ENCODE measurements around the gene LITAF.

LITAF gene

DNA sequence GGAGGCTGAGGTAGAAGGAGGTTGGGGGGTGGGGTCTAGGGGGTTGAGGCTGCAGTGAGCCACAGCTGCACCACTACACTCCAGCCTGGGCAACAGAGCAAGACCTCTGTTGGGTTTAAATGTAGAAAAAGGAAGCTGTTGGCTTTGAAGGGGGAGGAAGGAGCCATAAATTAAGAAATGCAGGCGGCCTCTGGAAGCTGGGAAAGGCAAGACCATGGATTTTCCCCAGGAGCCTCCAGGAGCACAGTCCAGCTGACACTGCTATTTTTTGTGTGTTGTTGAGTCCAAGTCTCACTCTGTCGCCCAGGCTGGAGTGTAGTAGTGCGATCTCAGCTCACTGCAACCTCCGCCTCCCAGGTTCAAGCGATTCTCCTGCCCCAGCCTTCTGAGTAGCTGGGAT lies 15.9 kb downstream of the LITAF start:
- Histone ChIP-seq H4K20me1 (ENCODE audit: insufficient read depth, low read length, poor library complexity, severe bottlenecking) (no peaks in the 10 kb centered on the region), H3K79me2 (ENCODE audit: insufficient read depth, low read length) (peaks cover 6% of the 10 kb centered on the region; the same call in 1 of the 2 replicates), H3K36me3 (ENCODE audit: insufficient read depth, low read length) (no peaks in the 10 kb centered on the region), H3K27me3 (ENCODE audit: insufficient read depth, low read length, poor library complexity, severe bottlenecking) (no peaks in the 10 kb centered on the region), H3K4me2 (ENCODE audit: low read depth, low read length, poor library complexity, severe bottlenecking) (no peak overlapping the region), H2AFZ (ENCODE audit: low read length) (no peak overlapping the region), H3K9ac (ENCODE audit: low read depth, low read length, poor library complexity, severe bottlenecking) (no peak overlapping the region), H3F3A (ENCODE audit: low read depth) (no peaks in the 10 kb centered on the region), H3K9me2 (replicated peaks; ENCODE audit: low read depth, low read length) (no peaks in the 10 kb centered on the region), H3K4me3 (ENCODE audit: low read length, poor library complexity, severe bottlenecking) (no peak overlapping the region), H3K9me3 (ENCODE audit: insufficient read depth, low read depth, low read length) (no peaks in the 10 kb centered on the region), H3K4me1 (ENCODE audit: insufficient read depth, low read length, poor library complexity, severe bottlenecking) (no peaks in the 10 kb centered on the region)
- TF ChIP-seq EZH2phosphoT487 (IDR thresholded peaks at IDR 0.05; ENCODE audit: borderline replicate concordance) (no peak), CTCF (conservative IDR thresholded peaks at IDR 0.05; ENCODE audit: low read length) (no peak)

DNA sequence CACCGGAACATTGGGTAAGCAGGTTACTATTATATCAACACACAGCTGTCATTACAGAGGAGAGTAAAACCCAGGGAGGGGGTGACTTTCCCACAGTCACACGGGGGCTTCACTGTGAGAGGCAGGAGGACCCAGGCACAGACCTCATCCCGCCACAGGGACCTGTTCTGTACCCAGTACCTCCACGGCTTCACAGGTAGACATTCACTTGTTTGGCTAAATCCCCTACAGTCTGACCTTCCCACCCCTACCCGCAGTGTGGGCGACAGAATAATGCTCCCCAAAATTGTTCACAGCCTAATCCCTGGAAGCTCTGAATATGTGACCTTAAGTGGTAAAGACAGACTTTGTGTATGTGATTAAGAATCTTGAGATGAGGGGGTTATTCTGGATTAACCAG lies 16.5 kb downstream of the LITAF start:
- Histone ChIP-seq H3K4me2 (ENCODE audit: low read depth, low read length, poor library complexity, severe bottlenecking) (no peak overlapping the region), H3K79me2 (ENCODE audit: insufficient read depth, low read length) (peaks cover 6% of the 10 kb centered on the region; the same call in 1 of the 2 replicates), H3K27me3 (ENCODE audit: insufficient read depth, low read length, poor library complexity, severe bottlenecking) (no peaks in the 10 kb centered on the region), H3F3A (ENCODE audit: low read depth) (no peaks in the 10 kb centered on the region), H3K9ac (ENCODE audit: low read depth, low read length, poor library complexity, severe bottlenecking) (no peak overlapping the region), H4K20me1 (ENCODE audit: insufficient read depth, low read length, poor library complexity, severe bottlenecking) (no peaks in the 10 kb centered on the region), H3K9me3 (ENCODE audit: insufficient read depth, low read depth, low read length) (no peaks in the 10 kb centered on the region), H3K36me3 (ENCODE audit: insufficient read depth, low read length) (no peaks in the 10 kb centered on the region), H2AFZ (ENCODE audit: low read length) (no peak overlapping the region), H3K9me2 (replicated peaks; ENCODE audit: low read depth, low read length) (no peaks in the 10 kb centered on the region), H3K4me1 (ENCODE audit: insufficient read depth, low read length, poor library complexity, severe bottlenecking) (no peaks in the 10 kb centered on the region), H3K4me3 (ENCODE audit: low read length, poor library complexity, severe bottlenecking) (no peak overlapping the region)
- TF ChIP-seq CTCF (conservative IDR thresholded peaks at IDR 0.05; ENCODE audit: low read length) (no peak), EZH2phosphoT487 (IDR thresholded peaks at IDR 0.05; ENCODE audit: borderline replicate concordance) (no peak)

GRCh38 chr16:11566398-11566797 lies 20.3 kb downstream of the LITAF start:
- no peaks in the 10 kb centered on the region for H4K20me1 ChIP-seq (ENCODE audit: insufficient read depth, low read length, poor library complexity, severe bottlenecking)
- no peaks in the 10 kb centered on the region for H3F3A ChIP-seq (ENCODE audit: low read depth)
- no peaks in the 10 kb centered on the region for H3K36me3 ChIP-seq (ENCODE audit: insufficient read depth, low read length)
- H3K4me1 ChIP-seq (ENCODE audit: insufficient read depth, low read length, poor library complexity, severe bottlenecking): no peaks in the 10 kb centered on the region
- H3K4me3 ChIP-seq (ENCODE audit: low read length, poor library complexity, severe bottlenecking): no peak overlapping the region
- no peak overlapping the region for H2AFZ ChIP-seq (ENCODE audit: low read length)
- no peak overlapping the region for H3K4me2 ChIP-seq (ENCODE audit: low read depth, low read length, poor library complexity, severe bottlenecking)
- no peak overlapping the region for H3K9ac ChIP-seq (ENCODE audit: low read depth, low read length, poor library complexity, severe bottlenecking)
- TF ChIP-seq CTCF (conservative IDR thresholded peaks at IDR 0.05; ENCODE audit: low read length): no peak
- no peak for TF ChIP-seq EZH2phosphoT487 (IDR thresholded peaks at IDR 0.05; ENCODE audit: borderline replicate concordance)
- H3K9me3 ChIP-seq (ENCODE audit: insufficient read depth, low read depth, low read length): no peaks in the 10 kb centered on the region
- H3K9me2 ChIP-seq (replicated peaks; ENCODE audit: low read depth, low read length): no peaks in the 10 kb centered on the region
- H3K27me3 ChIP-seq (ENCODE audit: insufficient read depth, low read length, poor library complexity, severe bottlenecking): no peaks in the 10 kb centered on the region
- H3K79me2 ChIP-seq (ENCODE audit: insufficient read depth, low read length): peaks cover 6% of the 10 kb centered on the region; the same call in 1 of the 2 replicates

Measured in Loucy (cell line).